Calu3 (cell line): Measurements from ENCODE around the gene NDRG3. TPM values are rescaled to one million over a fixed set of nuclear protein-coding genes. Genes with fewer than 3 reads are reported as not detected.
"Not testable (repeated sequence)": the region's sequence is repeated elsewhere in the genome, so short reads cannot be mapped to it uniquely, and the experiment has no call there.

ENCODE experiments used
- BruUV-seq: library from RNA; stranded (reverse); fragments of 400-500 nt; replicated peaks from 2 replicates; lab custom pipeline; 2021; lab: Mats Ljungman, UMichigan
- CTCF ChIA-PET: fragments of 300-600 bp; sonication (Branson Sonifier 250); formaldehyde crosslinking; loops from one replicate; lab custom pipeline; 2022; ENCODE audit warnings: antibody characterized with exemption; lab: Charles Lee
- DNase-seq: peaks from one replicate; pipeline ENCODE4 v3.0.0; 2022
- H3K27ac Mint-ChIP-seq: one replicate; pipeline ENCODE4 v1.8.0; 2022; ENCODE audit warnings: mixed read lengths; ENCODE audit not compliant: unreplicated experiment
- H3K27me3 Mint-ChIP-seq: one replicate; pipeline ENCODE4 v1.8.0; 2022; ENCODE audit warnings: mixed read lengths; ENCODE audit not compliant: unreplicated experiment
- H3K36me3 Mint-ChIP-seq: one replicate; pipeline ENCODE4 v1.8.0; 2022; ENCODE audit warnings: mild to moderate bottlenecking, moderate library complexity, mixed read lengths; ENCODE audit not compliant: insufficient read depth, unreplicated experiment
- H3K4me1 Mint-ChIP-seq: one replicate; pipeline ENCODE4 v1.8.0; 2022; ENCODE audit warnings: mild to moderate bottlenecking, low read depth, mixed read lengths; ENCODE audit not compliant: unreplicated experiment
- H3K4me3 Mint-ChIP-seq: one replicate; pipeline ENCODE4 v1.8.0; 2022; ENCODE audit warnings: mild to moderate bottlenecking, low read depth, moderate library complexity, mixed read lengths; ENCODE audit not compliant: unreplicated experiment
- H3K9me3 Mint-ChIP-seq: one replicate; pipeline ENCODE4 v1.8.0; 2022; ENCODE audit warnings: low read depth, mixed read lengths; ENCODE audit not compliant: unreplicated experiment
- CTCF ChIP-seq: fragments of 200-600 bp; IDR thresholded peaks from one replicate; pipeline ENCODE4 v1.8.0; 2022; ENCODE audit warnings: antibody characterized with exemption; ENCODE audit not compliant: unreplicated experiment
- intact Hi-C: fragments of 100-400 bp; cut with micrococcal nuclease; formaldehyde crosslinking; loops from one replicate; pipeline ENCODE4 v1.10.0; 2022; ENCODE audit not compliant: unreplicated experiment
- total RNA-seq: library from RNA; stranded (reverse); gene quantifications from 2 replicates; pipeline ENCODE4 v1.2.3, GENCODE V29; 2022

The NDRG3 gene
- total RNA-seq, 1 experiment from 2014 or later = 18.0 TPM

GRCh38 chr20:36613974-36614373, 131.9 kb downstream of the NDRG3 start:
- CTCF ChIA-PET = interaction anchor here (1.0 to 1.1 kb wide), 2 partner anchors 8 to 9 kb away, joined by 4 to 5 read pairs; partner anchors contain the start of gene RAB5IF
- H3K27me3 Mint-ChIP-seq = no peaks in the 10 kb centered on the region
- no TSS peak for BruUV-seq
- no peaks in the 10 kb centered on the region for H3K9me3 Mint-ChIP-seq
- intact Hi-C loops = loop anchor here (5.0 kb wide), 1 partner anchor 273 kb away; no protein-coding TSS in a partner anchor
- peaks cover 57% of the 10 kb centered on the region for H3K36me3 Mint-ChIP-seq
- no peak overlapping the region for H3K27ac Mint-ChIP-seq
- peaks cover 22% of the 10 kb centered on the region for H3K4me1 Mint-ChIP-seq
- no peak overlapping the region for H3K4me3 Mint-ChIP-seq
- peak; percentile 33 for DNase-seq
- TF ChIP-seq CTCF = no peak

GRCh38 chr20:36611625-36612024, 134.3 kb downstream of the NDRG3 start:
- H3K36me3 Mint-ChIP-seq = peaks cover 80% of the 10 kb centered on the region
- intact Hi-C loops = loop anchor here (1.0 to 5.0 kb wide), 2 partner anchors 143 to 276 kb away; no protein-coding TSS in a partner anchor
- CTCF ChIA-PET = interaction anchor here (0.8 to 1.7 kb wide), 4 partner anchors 8 to 308 kb away, joined by 3 to 5 read pairs (median 4); no protein-coding TSS in a partner anchor

GRCh38 chr20:36608388-36608728, 137.5 kb downstream of the NDRG3 start:
- DNase-seq, BruUV-seq, H3K27ac Mint-ChIP-seq, H3K9me3 Mint-ChIP-seq, H3K27me3 Mint-ChIP-seq: not testable (repeated sequence)
- Mint-ChIP-seq H3K4me1 (peaks cover 45% of the 10 kb centered on the region), H3K4me3 (peak overlapping the region; percentile 99), H3K36me3 (peaks cover 91% of the 10 kb centered on the region)
- CTCF ChIA-PET = interaction anchor here (0.7 kb wide), 1 partner anchor 110 kb away, joined by 3 read pairs; no protein-coding TSS in a partner anchor
- intact Hi-C loops = loop anchor here (5.0 kb wide), 1 partner anchor 51 kb away; no protein-coding TSS in a partner anchor

More at GRCh38 chr20:36611625-36612024, 134.3 kb downstream of the NDRG3 start:
- Mint-ChIP-seq H3K27ac (no peak overlapping the region), H3K9me3 (no peaks in the 10 kb centered on the region), H3K4me3 (no peak overlapping the region), H3K4me1 (peaks cover 45% of the 10 kb centered on the region), H3K27me3 (no peaks in the 10 kb centered on the region)
- no peak for TF ChIP-seq CTCF
- DNase-seq = no peak
- no TSS peak for BruUV-seq

GRCh38 chr20:36607586-36608387, 138.1 kb downstream of the NDRG3 start:
- Mint-ChIP-seq H3K27ac (peak overlapping the region; percentile 72), H3K4me1 (peaks cover 39% of the 10 kb centered on the region), H3K27me3 (no peaks in the 10 kb centered on the region), H3K9me3 (no peaks in the 10 kb centered on the region), H3K36me3 (peaks cover 85% of the 10 kb centered on the region), H3K4me3 (peak overlapping the region; percentile 99)
- CTCF ChIA-PET = interaction anchor here (0.6 to 0.7 kb wide), 4 partner anchors 14 to 190 kb away, joined by 3 read pairs; no protein-coding TSS in a partner anchor
- BruUV-seq = no TSS peak
- TF ChIP-seq CTCF = no peak
- DNase-seq = peak; percentile 66
- intact Hi-C loops = loop anchor here (5.0 kb wide), 1 partner anchor 50 kb away; no protein-coding TSS in a partner anchor
